Astrocyte (in vitro differentiated cells and primary cell): Measurements from ENCODE around the gene FN3KRP. TPM values are rescaled to one million over a fixed set of nuclear protein-coding genes. Genes with fewer than 3 reads are reported as not detected.

Source experiments
- DNase-seq: peaks from one replicate; pipeline ENCODE4 v3.0.0-alpha.2; 2010; ENCODE audit warnings: low read depth
- FAIRE-seq: peaks from 2 replicates; lab custom pipeline; 2011; peaks lifted over from hg19 to GRCh38; lab: Jason Lieb, UNC
- H2AFZ ChIP-seq: 2 replicates; pipeline ENCODE4 v1.6.0; 2012; ENCODE audit warnings: low read depth, low read length, inconsistent platforms
- H3K27ac ChIP-seq: 2 replicates; pipeline ENCODE4 v1.5.1; 2011; ENCODE audit warnings: low read depth, low read length, inconsistent platforms
- H3K27me3 ChIP-seq: 2 replicates; pipeline ENCODE4 v1.6.0; 2011; ENCODE audit warnings: low read length, inconsistent platforms; ENCODE audit not compliant: insufficient read depth
- H3K36me3 ChIP-seq: 2 replicates; pipeline ENCODE4 v1.5.1; 2011; ENCODE audit warnings: low read length, inconsistent platforms; ENCODE audit not compliant: insufficient read depth
- H3K4me1 ChIP-seq: 2 replicates; pipeline ENCODE4 v1.5.1; 2011; ENCODE audit warnings: low read length, inconsistent platforms; ENCODE audit not compliant: insufficient read depth
- H3K4me2 ChIP-seq: 2 replicates; pipeline ENCODE4 v1.6.0; 2012; ENCODE audit warnings: low read length, inconsistent platforms
- H3K4me3 ChIP-seq: 2 replicates; pipeline ENCODE4 v1.5.1; 2011; ENCODE audit warnings: low read depth, mild to moderate bottlenecking, low read length, inconsistent platforms; ENCODE audit not compliant: insufficient read depth
- H3K79me2 ChIP-seq: 2 replicates; pipeline ENCODE4 v1.6.0; 2012; ENCODE audit warnings: mild to moderate bottlenecking, low read length, inconsistent platforms; ENCODE audit not compliant: insufficient read depth
- H3K9ac ChIP-seq: 2 replicates; pipeline ENCODE4 v1.6.0; 2012; ENCODE audit warnings: mild to moderate bottlenecking, low read length, inconsistent platforms
- H3K9me3 ChIP-seq: 2 replicates; pipeline ENCODE4 v1.5.1; 2012; ENCODE audit warnings: low read depth, mild to moderate bottlenecking, low read length, inconsistent platforms; ENCODE audit not compliant: insufficient read depth
- H4K20me1 ChIP-seq: 2 replicates; pipeline ENCODE4 v1.6.0; 2012; ENCODE audit warnings: low read length, inconsistent platforms; ENCODE audit not compliant: insufficient read depth
- H3K27ac Mint-ChIP-seq: one replicate; pipeline ENCODE4 v1.8.0; 2021; ENCODE audit warnings: mild to moderate bottlenecking, mixed read lengths; ENCODE audit not compliant: unreplicated experiment
- H3K27me3 Mint-ChIP-seq: one replicate; pipeline ENCODE4 v1.8.0; 2021; ENCODE audit warnings: low read depth, mixed read lengths; ENCODE audit not compliant: unreplicated experiment
- H3K36me3 Mint-ChIP-seq: one replicate; pipeline ENCODE4 v1.8.0; 2021; ENCODE audit warnings: low read depth, mixed read lengths; ENCODE audit not compliant: unreplicated experiment
- H3K4me1 Mint-ChIP-seq: one replicate; pipeline ENCODE4 v1.8.0; 2021; ENCODE audit warnings: low read depth, mixed read lengths; ENCODE audit not compliant: unreplicated experiment
- H3K4me3 Mint-ChIP-seq: one replicate; pipeline ENCODE4 v1.8.0; 2021; ENCODE audit warnings: mild to moderate bottlenecking, moderate library complexity, mixed read lengths; ENCODE audit not compliant: unreplicated experiment
- H3K9me3 Mint-ChIP-seq: one replicate; pipeline ENCODE4 v1.8.0; 2021; ENCODE audit warnings: mild to moderate bottlenecking, mixed read lengths; ENCODE audit not compliant: unreplicated experiment
- EZH2 ChIP-seq: IDR thresholded peaks from 2 replicates; pipeline ENCODE4 v1.6.1; 2012; ENCODE audit warnings: mild to moderate bottlenecking, low read length, inconsistent platforms; ENCODE audit not compliant: insufficient read depth
- total RNA-seq: library from RNA; stranded (reverse); gene quantifications from 2 replicates; pipeline ENCODE4 v1.2.1, GENCODE V29; 2021
- TF ChIP-seq, protein P1 (sequence below): IDR thresholded peaks from 2 replicates; pipeline ENCODE4 v1.5.1; 2011; ENCODE audit warnings: low read depth, mild to moderate bottlenecking, inconsistent platforms, low read length, moderate library complexity; ENCODE audit not compliant: insufficient read depth

Gene FN3KRP
- total RNA-seq, 1 donor from 2014 or later, result 14.8 TPM

DNA sequence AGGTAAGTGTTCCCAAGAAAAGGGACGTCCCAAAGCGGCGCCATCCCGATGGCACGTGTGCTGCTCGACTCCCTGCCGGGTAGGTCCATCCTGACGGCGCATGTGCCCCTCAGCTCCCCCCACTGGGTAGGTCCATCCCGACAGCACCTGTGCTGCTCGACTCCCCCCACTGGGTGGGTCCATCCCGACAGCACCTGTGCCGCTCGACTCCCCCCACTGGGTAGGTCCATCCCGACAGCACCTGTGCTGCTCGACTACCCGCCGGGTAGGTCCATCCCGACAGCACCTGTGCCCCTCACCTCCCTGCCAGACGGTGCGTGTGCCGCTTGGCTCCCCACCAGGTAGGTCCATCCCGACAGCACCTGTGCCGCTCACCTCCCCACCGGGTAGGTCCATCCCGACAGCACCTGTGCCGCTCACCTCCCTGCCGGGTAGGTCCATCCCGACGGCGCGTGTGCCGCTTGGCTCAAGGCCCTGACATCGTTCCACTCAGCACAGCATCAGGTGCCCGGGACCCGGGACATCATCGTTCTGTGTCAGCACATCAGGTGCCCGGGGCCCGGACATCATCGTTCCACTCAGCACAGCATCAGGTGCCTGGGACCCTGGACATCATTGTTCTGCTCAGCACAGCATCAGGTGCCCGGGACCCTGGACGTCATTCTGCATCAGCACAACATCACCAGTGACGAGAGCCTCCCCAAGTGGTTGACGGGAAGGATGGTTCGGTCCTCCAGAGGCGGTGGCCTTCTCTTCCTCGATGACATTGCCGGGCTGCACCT lies 13.2 kb downstream of the FN3KRP start:
- no peak for DNase-seq
- no peaks in the 10 kb centered on the region for H3K4me1 Mint-ChIP-seq
- H3K36me3 ChIP-seq, result peaks cover 5% of the 10 kb centered on the region
- no peak overlapping the region for H2AFZ ChIP-seq
- H3K27me3 ChIP-seq, result no peaks in the 10 kb centered on the region
- H3K27ac ChIP-seq, result no peak overlapping the region
- peaks cover 9% of the 10 kb centered on the region for H3K9me3 ChIP-seq
- no peak overlapping the region for H3K9ac ChIP-seq
- no peaks in the 10 kb centered on the region for H3K4me1 ChIP-seq
- no peaks in the 10 kb centered on the region for H3K27me3 Mint-ChIP-seq
- H4K20me1 ChIP-seq, result no peaks in the 10 kb centered on the region
- peaks cover 25% of the 10 kb centered on the region for H3K36me3 Mint-ChIP-seq
- no peaks in the 10 kb centered on the region for H3K9me3 Mint-ChIP-seq
- H3K4me2 ChIP-seq, result no peak overlapping the region
- no peaks in the 10 kb centered on the region for H3K79me2 ChIP-seq
- no peak for FAIRE-seq
- H3K4me3 Mint-ChIP-seq, result no peak overlapping the region
- no peak overlapping the region for H3K27ac Mint-ChIP-seq
- no peak for TF ChIP-seq EZH2
- TF ChIP-seq, protein P1, sequence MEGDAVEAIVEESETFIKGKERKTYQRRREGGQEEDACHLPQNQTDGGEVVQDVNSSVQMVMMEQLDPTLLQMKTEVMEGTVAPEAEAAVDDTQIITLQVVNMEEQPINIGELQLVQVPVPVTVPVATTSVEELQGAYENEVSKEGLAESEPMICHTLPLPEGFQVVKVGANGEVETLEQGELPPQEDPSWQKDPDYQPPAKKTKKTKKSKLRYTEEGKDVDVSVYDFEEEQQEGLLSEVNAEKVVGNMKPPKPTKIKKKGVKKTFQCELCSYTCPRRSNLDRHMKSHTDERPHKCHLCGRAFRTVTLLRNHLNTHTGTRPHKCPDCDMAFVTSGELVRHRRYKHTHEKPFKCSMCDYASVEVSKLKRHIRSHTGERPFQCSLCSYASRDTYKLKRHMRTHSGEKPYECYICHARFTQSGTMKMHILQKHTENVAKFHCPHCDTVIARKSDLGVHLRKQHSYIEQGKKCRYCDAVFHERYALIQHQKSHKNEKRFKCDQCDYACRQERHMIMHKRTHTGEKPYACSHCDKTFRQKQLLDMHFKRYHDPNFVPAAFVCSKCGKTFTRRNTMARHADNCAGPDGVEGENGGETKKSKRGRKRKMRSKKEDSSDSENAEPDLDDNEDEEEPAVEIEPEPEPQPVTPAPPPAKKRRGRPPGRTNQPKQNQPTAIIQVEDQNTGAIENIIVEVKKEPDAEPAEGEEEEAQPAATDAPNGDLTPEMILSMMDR, result no peak
- no peak overlapping the region for H3K4me3 ChIP-seq

DNA sequence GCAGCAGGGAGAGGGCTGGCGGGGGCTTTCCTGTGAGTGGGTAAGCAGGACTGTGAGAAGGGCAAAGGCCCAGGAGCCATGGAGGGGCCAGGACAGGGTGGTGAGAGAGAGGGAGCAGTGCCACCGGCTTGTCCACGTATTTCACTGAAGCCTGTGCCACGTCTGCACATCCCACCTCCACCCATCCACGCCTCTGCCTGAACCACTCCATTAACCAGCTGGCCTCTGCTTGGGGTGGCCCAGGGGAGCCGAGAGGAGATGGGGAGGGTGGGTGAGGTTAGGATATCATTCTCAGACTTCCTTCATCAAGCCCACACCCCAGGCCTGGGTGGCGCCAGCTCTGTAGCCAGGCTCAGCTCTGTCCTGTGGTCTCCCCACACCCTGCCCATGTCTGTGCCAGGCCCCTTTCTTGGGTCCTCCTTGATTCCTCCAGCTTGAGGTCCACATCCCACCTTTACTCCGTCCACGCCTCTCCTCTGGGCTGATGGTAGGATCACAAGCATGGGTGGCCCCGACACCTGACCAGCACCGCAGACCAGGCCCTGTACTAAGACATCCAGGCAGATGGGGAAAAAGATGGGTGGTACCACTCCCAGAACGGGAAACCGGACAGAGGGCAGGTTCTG lies 15.7 kb downstream of the FN3KRP start:
- no peaks in the 10 kb centered on the region for H3K9me3 Mint-ChIP-seq
- no peak overlapping the region for H3K27ac ChIP-seq
- H3K36me3 Mint-ChIP-seq, result peaks cover 19% of the 10 kb centered on the region
- no peak overlapping the region for H3K9ac ChIP-seq
- peaks cover 9% of the 10 kb centered on the region for H3K9me3 ChIP-seq
- TF ChIP-seq, protein P1, result no peak
- no peak for TF ChIP-seq EZH2
- H3K4me1 Mint-ChIP-seq, result no peaks in the 10 kb centered on the region
- no peaks in the 10 kb centered on the region for H3K27me3 ChIP-seq
- peaks cover under 1% of the 10 kb centered on the region for H3K36me3 ChIP-seq
- FAIRE-seq, result no peak
- H3K27ac Mint-ChIP-seq, result no peak overlapping the region
- H3K4me2 ChIP-seq, result no peak overlapping the region
- no peak overlapping the region for H3K4me3 Mint-ChIP-seq
- no peak overlapping the region for H2AFZ ChIP-seq
- H3K27me3 Mint-ChIP-seq, result no peaks in the 10 kb centered on the region
- no peak for DNase-seq
- H3K4me1 ChIP-seq, result peaks cover 6% of the 10 kb centered on the region
- no peaks in the 10 kb centered on the region for H4K20me1 ChIP-seq
- no peak overlapping the region for H3K4me3 ChIP-seq
- H3K79me2 ChIP-seq, result no peaks in the 10 kb centered on the region
